K562 (cell line): ENCODE data around the gene SDHAF3. TPM values are rescaled to one million over a fixed set of nuclear protein-coding genes. Genes with fewer than 3 reads are reported as not detected.

ENCODE experiments used
- CUX1 ChIP-seq: fragments of 200-800 bp; sonication (Bioruptor generic); IDR thresholded peaks from 2 replicates; pipeline ENCODE4 v1.6.1; 2016; ENCODE audit warnings: missing genetic modification characterization, missing compliant biosample characterization
- ESRRB ChIP-seq: fragments of 250-450 bp; sonication (Bioruptor Pico); IDR thresholded peaks from 2 replicates; pipeline ENCODE4 v1.5.0; 2020; ENCODE audit warnings: mild to moderate bottlenecking, moderate library complexity, borderline replicate concordance
- HBP1 ChIP-seq: fragments of 450-650 bp; formaldehyde crosslinking; IDR thresholded peaks from 2 replicates; pipeline ENCODE4 v1.4.0; 2022; ENCODE audit warnings: missing genetic modification characterization
- RNF219 ChIP-seq: fragments of 250-450 bp; sonication (Bioruptor Pico); IDR thresholded peaks from 2 replicates; pipeline ENCODE4 v1.5.0; 2022; ENCODE audit warnings: mild to moderate bottlenecking
- TARDBP ChIP-seq: fragments of 450-650 bp; IDR thresholded peaks from 2 replicates; pipeline ENCODE4 v1.6.1; 2016
- ZBTB7A ChIP-seq: IDR thresholded peaks from 2 replicates; pipeline ENCODE4 v1.6.1; 2011; ENCODE audit warnings: low read depth, mild to moderate bottlenecking, low read length, moderate library complexity, borderline replicate concordance; ENCODE audit not compliant: control insufficient read depth
- ZNF197 ChIP-seq: fragments of 200-800 bp; sonication (Bioruptor generic); IDR thresholded peaks from 2 replicates; pipeline ENCODE4 v1.6.1; 2016; ENCODE audit warnings: low read depth, missing genetic modification characterization, missing compliant biosample characterization
- polyA plus RNA-seq, 8 experiments: library from polyadenylated mRNA; depleted of rRNA in 4 of 8; stranded (reverse) in 5 of 8; unstranded in 3 of 8; fragments of >200 nt; fragmentation: Nextera tagmentation in 2 of 8; fragmentation: Illumina TruSeq in 1 of 8; extraction: Ambion mirVana in 2 of 8; extraction: Trizol in 1 of 8; gene quantifications; 2 replicates each; pipeline versions ENCODE4 v1.2.1 to v1.2.3, GENCODE V29; 2011 to 2014; ENCODE audit warnings: inconsistent platforms in 1 of 8, missing spikeins in 1 of 8
- total RNA-seq, 7 experiments: library from RNA; depleted of rRNA in 6 of 7; stranded (reverse); fragments of >200 nt in 6 of 7; fragmentation: Illumina TruSeq in 2 of 7; extraction: Trizol in 2 of 7; gene quantifications; 2 replicates each; pipeline versions ENCODE4 v1.2.1 to v1.2.3, GENCODE V29; 2011 to 2021; ENCODE audit warnings: low replicate concordance in 1 of 7
- TF ChIP-seq, protein P1 (sequence below), 2 experiments: fragments of 450-650 bp; formaldehyde crosslinking in 1 of 2; IDR thresholded peaks; 2 replicates each; pipeline versions ENCODE4 v1.4.0 to v1.6.1; 2014 to 2020; ENCODE audit warnings: mild to moderate bottlenecking in 2 of 2, borderline replicate concordance in 1 of 2, low read depth in 1 of 2

The SDHAF3 gene
- total and polyA plus RNA-seq, 9 of the 15 experiments (the other 6 are each of a cell fraction or from before 2014, with no cell fraction given) = 51.5 to 403 (median 145) TPM

DNA sequence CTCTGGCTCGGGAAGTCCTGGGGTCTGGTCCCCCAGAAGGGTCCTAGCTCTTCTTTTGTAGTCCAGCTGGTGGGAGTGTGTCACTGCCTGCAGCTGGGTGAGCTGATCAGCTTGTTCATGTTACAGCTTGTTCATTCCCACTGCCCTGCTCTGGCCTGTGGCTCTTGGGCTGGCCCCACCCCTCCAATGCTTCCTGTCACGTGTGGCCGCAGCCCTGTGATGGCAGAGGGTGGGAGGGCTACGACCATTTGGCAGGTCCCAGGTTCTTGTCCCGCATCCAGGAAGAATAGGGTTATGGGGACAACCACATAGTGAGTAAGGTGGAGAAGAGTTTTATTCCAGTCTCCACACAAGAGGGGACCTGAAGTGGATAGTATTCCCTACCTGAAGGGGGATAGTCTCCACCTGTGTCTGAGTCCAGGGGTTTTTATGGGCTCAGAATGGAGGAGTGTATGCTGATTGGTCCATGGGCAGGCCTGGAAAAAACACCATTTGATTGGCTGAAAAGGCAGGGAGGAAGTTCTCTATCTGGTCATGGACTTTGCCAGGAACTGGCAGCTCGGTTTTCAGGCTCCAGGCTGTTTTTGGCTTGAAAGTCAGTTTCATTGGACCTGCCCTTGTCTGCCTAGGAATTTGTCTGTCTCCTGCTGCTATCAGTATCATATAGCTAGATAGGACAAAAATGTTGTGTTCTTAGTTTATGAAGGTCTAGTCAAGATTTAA is 13.1 kb downstream of the SDHAF3 start (continued):
- TF ChIP-seq, protein P1, sequence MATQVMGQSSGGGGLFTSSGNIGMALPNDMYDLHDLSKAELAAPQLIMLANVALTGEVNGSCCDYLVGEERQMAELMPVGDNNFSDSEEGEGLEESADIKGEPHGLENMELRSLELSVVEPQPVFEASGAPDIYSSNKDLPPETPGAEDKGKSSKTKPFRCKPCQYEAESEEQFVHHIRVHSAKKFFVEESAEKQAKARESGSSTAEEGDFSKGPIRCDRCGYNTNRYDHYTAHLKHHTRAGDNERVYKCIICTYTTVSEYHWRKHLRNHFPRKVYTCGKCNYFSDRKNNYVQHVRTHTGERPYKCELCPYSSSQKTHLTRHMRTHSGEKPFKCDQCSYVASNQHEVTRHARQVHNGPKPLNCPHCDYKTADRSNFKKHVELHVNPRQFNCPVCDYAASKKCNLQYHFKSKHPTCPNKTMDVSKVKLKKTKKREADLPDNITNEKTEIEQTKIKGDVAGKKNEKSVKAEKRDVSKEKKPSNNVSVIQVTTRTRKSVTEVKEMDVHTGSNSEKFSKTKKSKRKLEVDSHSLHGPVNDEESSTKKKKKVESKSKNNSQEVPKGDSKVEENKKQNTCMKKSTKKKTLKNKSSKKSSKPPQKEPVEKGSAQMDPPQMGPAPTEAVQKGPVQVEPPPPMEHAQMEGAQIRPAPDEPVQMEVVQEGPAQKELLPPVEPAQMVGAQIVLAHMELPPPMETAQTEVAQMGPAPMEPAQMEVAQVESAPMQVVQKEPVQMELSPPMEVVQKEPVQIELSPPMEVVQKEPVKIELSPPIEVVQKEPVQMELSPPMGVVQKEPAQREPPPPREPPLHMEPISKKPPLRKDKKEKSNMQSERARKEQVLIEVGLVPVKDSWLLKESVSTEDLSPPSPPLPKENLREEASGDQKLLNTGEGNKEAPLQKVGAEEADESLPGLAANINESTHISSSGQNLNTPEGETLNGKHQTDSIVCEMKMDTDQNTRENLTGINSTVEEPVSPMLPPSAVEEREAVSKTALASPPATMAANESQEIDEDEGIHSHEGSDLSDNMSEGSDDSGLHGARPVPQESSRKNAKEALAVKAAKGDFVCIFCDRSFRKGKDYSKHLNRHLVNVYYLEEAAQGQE (IDR thresholded peaks at IDR 0.05; ENCODE audit: borderline replicate concordance) = peak; percentile 27; the same call in 1 of the 2 replicates
- TF ChIP-seq, protein P1 (CRISPR knock-in tag; IDR thresholded peaks at IDR 0.05; ENCODE audit: low read depth) = no peak
- TF ChIP-seq RNF219 (no peak), CUX1 (no peak), ZBTB7A (peak; percentile 59; the same call in 1 of the 2 replicates), HBP1 (CRISPR knock-in tag) (no peak), TARDBP (no peak), ESRRB (no peak), ZNF197 (CRISPR knock-in tag) (no peak)
